ENCODE data around the gene DBNDD1. TPM values are rescaled to one million over a fixed set of nuclear protein-coding genes. Genes with fewer than 3 reads are reported as not detected.
"Not testable (repeated sequence)": the region's sequence is repeated elsewhere in the genome, so short reads cannot be mapped to it uniquely, and the experiment has no call there.

DBNDD1 gene
- total and polyA plus RNA-seq, 4 donors: 1.1 to 3.5 (median 3.1) TPM

- H3K4me3 ChIP-seq (ENCODE audit: low read length in 2 of 2): no peak overlapping the region
- H3K27me3 ChIP-seq (ENCODE audit: control insufficient read depth in 1 of 2, insufficient read depth in 2 of 2, low read length in 1 of 2): no peaks in the 10 kb centered on the region
- no peak overlapping the region for H3K27ac ChIP-seq (ENCODE audit: low read depth in 1 of 2, low read length in 2 of 2)
- intact Hi-C loops (cut with DNase I): no loop called here
- H3K36me3 ChIP-seq (ENCODE audit: control insufficient read depth in 1 of 2, insufficient read depth in 2 of 2, low read length in 1 of 2): no peaks in the 10 kb centered on the region
- WGBS, 2 donors: 88 to 89% methylated on average over 20 of the region's 20 CpGs
- no peaks in the 10 kb centered on the region for H3K9me3 ChIP-seq (ENCODE audit: control insufficient read depth, low read length)
- DNase-seq: no peak
- no peak for ATAC-seq (ENCODE audit: low FRiP score)
- H3K4me1 ChIP-seq (ENCODE audit: control insufficient read depth in 1 of 2, insufficient read depth in 2 of 2, low read length in 2 of 2): no peaks in the 10 kb centered on the region
These were observed 17.3 kb downstream of the DBNDD1 start for GRCh38 chr16:90001761-90002503.

DNA sequence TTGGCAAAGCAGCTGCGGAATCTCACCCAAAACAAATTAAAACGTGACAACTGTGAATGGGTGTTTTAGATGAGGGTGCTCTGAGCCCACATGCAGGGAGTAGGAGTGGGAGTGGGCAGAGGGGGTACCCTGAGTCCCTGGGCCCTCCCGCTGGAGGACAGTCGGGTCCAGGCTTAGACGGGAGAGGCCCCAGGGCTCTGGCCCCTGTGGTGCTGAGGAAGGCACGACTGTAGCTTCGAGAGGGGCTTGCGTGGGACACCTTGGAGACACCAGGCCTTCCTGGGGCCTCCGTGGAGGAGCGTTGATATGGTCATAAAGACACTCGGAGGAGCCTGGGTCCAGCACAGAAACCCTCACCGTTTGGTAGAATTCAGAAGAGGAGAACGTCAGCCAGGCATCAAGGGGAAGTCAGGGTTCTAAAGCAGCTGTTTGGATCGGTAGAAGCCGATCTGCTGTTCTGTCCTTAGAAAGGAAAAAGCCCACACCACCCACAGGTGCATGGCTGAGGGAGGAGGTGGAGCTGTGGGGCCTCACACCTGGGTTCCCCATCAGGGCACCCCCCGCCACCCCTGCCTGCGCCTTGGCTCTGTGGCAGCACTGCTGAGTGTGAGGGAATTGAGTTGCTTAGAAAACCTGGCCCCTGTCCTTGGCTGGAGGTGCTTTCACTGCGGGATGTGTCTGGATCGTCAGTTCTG, 18.4 kb downstream of the DBNDD1 start:
- Histone ChIP-seq H3K9me3 (ENCODE audit: control insufficient read depth, low read length) (no peaks in the 10 kb centered on the region), H3K27ac (ENCODE audit: low read depth in 1 of 2, low read length in 2 of 2) (no peak overlapping the region), H3K4me3 (ENCODE audit: low read length in 2 of 2) (no peak overlapping the region), H3K4me1 (ENCODE audit: control insufficient read depth in 1 of 2, insufficient read depth in 2 of 2, low read length in 2 of 2) (no peaks in the 10 kb centered on the region), H3K27me3 (ENCODE audit: control insufficient read depth in 1 of 2, insufficient read depth in 2 of 2, low read length in 1 of 2) (no peaks in the 10 kb centered on the region), H3K36me3 (ENCODE audit: control insufficient read depth in 1 of 2, insufficient read depth in 2 of 2, low read length in 1 of 2) (no peaks in the 10 kb centered on the region)
- intact Hi-C loops (cut with DNase I): no loop called here
- no peak for DNase-seq
- 84 to 85% methylated on average over 19 of the region's 19 CpGs for WGBS, 2 donors
- ATAC-seq (ENCODE audit: low FRiP score): no peak

GRCh38 chr16:89999831-90000574, 19.3 kb downstream of the DBNDD1 start:
- DNase-seq (no peak), ATAC-seq (ENCODE audit: low FRiP score) (peak; percentile 46)
- Histone ChIP-seq H3K27me3 (ENCODE audit: control insufficient read depth in 1 of 2, insufficient read depth in 2 of 2, low read length in 1 of 2) (no peaks in the 10 kb centered on the region), H3K9me3 (ENCODE audit: control insufficient read depth, low read length) (no peaks in the 10 kb centered on the region), H3K36me3 (ENCODE audit: control insufficient read depth in 1 of 2, insufficient read depth in 2 of 2, low read length in 1 of 2) (no peaks in the 10 kb centered on the region), H3K4me3 (ENCODE audit: low read length in 2 of 2) (no peak overlapping the region), H3K27ac (ENCODE audit: low read depth in 1 of 2, low read length in 2 of 2) (no peak overlapping the region), H3K4me1 (ENCODE audit: control insufficient read depth in 1 of 2, insufficient read depth in 2 of 2, low read length in 2 of 2) (no peaks in the 10 kb centered on the region)
- intact Hi-C loops (cut with DNase I): no loop called here
- 94% methylated on average over 38 of the region's 38 CpGs for WGBS, 2 donors

DNA sequence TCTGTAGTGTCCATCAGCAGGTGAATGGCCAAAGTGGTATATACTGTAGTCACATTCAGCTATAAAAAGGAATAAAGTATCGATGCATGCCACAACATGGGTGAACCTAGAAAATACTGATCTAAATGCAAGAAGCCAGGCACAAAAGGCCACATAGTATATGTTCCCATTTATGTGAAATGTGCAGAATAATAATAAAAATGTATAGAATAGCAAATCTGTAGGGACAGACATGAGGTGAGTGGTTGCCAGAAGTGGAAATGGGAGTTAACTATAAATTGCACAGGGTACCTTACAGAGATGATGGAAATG, 23.1 kb downstream of the DBNDD1 start:
- Histone ChIP-seq H3K36me3 (ENCODE audit: control insufficient read depth in 1 of 2, insufficient read depth in 2 of 2, low read length in 1 of 2) (no peaks in the 10 kb centered on the region), H3K4me1 (ENCODE audit: control insufficient read depth in 1 of 2, insufficient read depth in 2 of 2, low read length in 2 of 2) (no peaks in the 10 kb centered on the region), H3K4me3 (ENCODE audit: low read length in 2 of 2) (no peak overlapping the region), H3K27me3 (ENCODE audit: control insufficient read depth in 1 of 2, insufficient read depth in 2 of 2, low read length in 1 of 2) (no peaks in the 10 kb centered on the region), H3K9me3 (ENCODE audit: control insufficient read depth, low read length) (no peaks in the 10 kb centered on the region), H3K27ac (ENCODE audit: low read depth in 1 of 2, low read length in 2 of 2) (no peak overlapping the region)
- WGBS, 2 donors: 95 to 97% methylated on average over 1 of the region's 1 CpG
- intact Hi-C loops (cut with DNase I): no loop called here
- ATAC-seq (ENCODE audit: low FRiP score) (no peak), DNase-seq (no peak)

GRCh38 chr16:89995475-89996177, 23.6 kb downstream of the DBNDD1 start:
- H3K4me3 ChIP-seq (ENCODE audit: low read length in 2 of 2); H3K9me3 ChIP-seq (ENCODE audit: control insufficient read depth, low read length); ATAC-seq (ENCODE audit: low FRiP score); H3K27me3 ChIP-seq (ENCODE audit: control insufficient read depth in 1 of 2, insufficient read depth in 2 of 2, low read length in 1 of 2); intact Hi-C loops (cut with DNase I); DNase-seq; H3K4me1 ChIP-seq (ENCODE audit: control insufficient read depth in 1 of 2, insufficient read depth in 2 of 2, low read length in 2 of 2); H3K36me3 ChIP-seq (ENCODE audit: control insufficient read depth in 1 of 2, insufficient read depth in 2 of 2, low read length in 1 of 2): not testable (repeated sequence)
- WGBS, 2 donors: 90 to 96% methylated on average over 7 of the region's 7 CpGs
- peak overlapping the region in 1 of 2 donors; percentile 29 for H3K27ac ChIP-seq (ENCODE audit: low read depth in 1 of 2, low read length in 2 of 2)

GRCh38 chr16:89994721-89995474, 24.4 kb downstream of the DBNDD1 start:
- DNase-seq; H3K4me1 ChIP-seq (ENCODE audit: control insufficient read depth in 1 of 2, insufficient read depth in 2 of 2, low read length in 2 of 2); intact Hi-C loops (cut with DNase I); ATAC-seq (ENCODE audit: low FRiP score); H3K9me3 ChIP-seq (ENCODE audit: control insufficient read depth, low read length); H3K36me3 ChIP-seq (ENCODE audit: control insufficient read depth in 1 of 2, insufficient read depth in 2 of 2, low read length in 1 of 2); H3K27me3 ChIP-seq (ENCODE audit: control insufficient read depth in 1 of 2, insufficient read depth in 2 of 2, low read length in 1 of 2); H3K4me3 ChIP-seq (ENCODE audit: low read length in 2 of 2): not testable (repeated sequence)
- WGBS, 2 donors: 82 to 86% methylated on average over 8 of the region's 8 CpGs
- H3K27ac ChIP-seq (ENCODE audit: low read depth in 1 of 2, low read length in 2 of 2): peak overlapping the region in 1 of 2 donors; percentile 49

- no peak overlapping the region for H3K27ac ChIP-seq (ENCODE audit: low read depth in 1 of 2, low read length in 2 of 2)
- no peaks in the 10 kb centered on the region for H3K4me1 ChIP-seq (ENCODE audit: control insufficient read depth in 1 of 2, insufficient read depth in 2 of 2, low read length in 2 of 2)
- intact Hi-C loops (cut with DNase I): no loop called here
- 91% methylated on average over 7 of the region's 7 CpGs for WGBS, 2 donors
- H3K4me3 ChIP-seq (ENCODE audit: low read length in 2 of 2): no peak overlapping the region
- no peak for DNase-seq
- ATAC-seq (ENCODE audit: low FRiP score): no peak
- H3K27me3 ChIP-seq (ENCODE audit: control insufficient read depth in 1 of 2, insufficient read depth in 2 of 2, low read length in 1 of 2): no peaks in the 10 kb centered on the region
- no peaks in the 10 kb centered on the region for H3K36me3 ChIP-seq (ENCODE audit: control insufficient read depth in 1 of 2, insufficient read depth in 2 of 2, low read length in 1 of 2)
- H3K9me3 ChIP-seq (ENCODE audit: control insufficient read depth, low read length): no peaks in the 10 kb centered on the region
These were observed 24.9 kb downstream of the DBNDD1 start for GRCh38 chr16:89994389-89994720.

DNA sequence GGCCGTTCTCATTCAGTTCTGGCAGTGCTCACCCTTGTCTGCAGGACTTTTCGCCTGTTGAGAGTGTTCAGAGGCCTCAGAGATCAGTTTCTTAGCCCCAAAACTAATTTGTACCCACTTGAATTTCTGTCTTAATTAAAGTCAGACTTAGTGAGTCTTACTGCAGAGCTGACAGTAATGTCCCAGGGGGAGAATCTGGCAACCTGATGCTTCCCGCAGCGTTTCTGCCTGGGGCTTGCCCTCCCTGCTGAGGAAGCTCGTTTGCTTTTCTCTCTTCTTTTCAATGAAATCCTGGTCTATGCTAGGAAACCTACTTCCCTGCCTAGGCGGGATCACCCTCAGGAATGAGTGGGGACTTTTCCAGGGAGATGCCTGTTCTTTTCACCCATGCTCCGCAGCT, 25.3 kb downstream of the DBNDD1 start:
- 84 to 87% methylated on average over 7 of the region's 7 CpGs for WGBS, 2 donors
- Histone ChIP-seq H3K36me3 (ENCODE audit: control insufficient read depth in 1 of 2, insufficient read depth in 2 of 2, low read length in 1 of 2) (no peaks in the 10 kb centered on the region), H3K4me1 (ENCODE audit: control insufficient read depth in 1 of 2, insufficient read depth in 2 of 2, low read length in 2 of 2) (no peaks in the 10 kb centered on the region), H3K4me3 (ENCODE audit: low read length in 2 of 2) (no peak overlapping the region), H3K9me3 (ENCODE audit: control insufficient read depth, low read length) (no peaks in the 10 kb centered on the region), H3K27me3 (ENCODE audit: control insufficient read depth in 1 of 2, insufficient read depth in 2 of 2, low read length in 1 of 2) (no peaks in the 10 kb centered on the region), H3K27ac (ENCODE audit: low read depth in 1 of 2, low read length in 2 of 2) (no peak overlapping the region)
- intact Hi-C loops (cut with DNase I): no loop called here
- DNase-seq (no peak), ATAC-seq (ENCODE audit: low FRiP score) (no peak)

Data from aorta (tissue), 5 donors.